HepG2 (cell line): ENCODE measurements around the gene PSMD1.

Experiments
- CREB1 ChIP-seq, 2 experiments: fragments of 450-650 bp in 1 of 2; IDR thresholded peaks; 2 replicates each; pipeline ENCODE4 v1.6.1; 2016 to 2017; ENCODE audit warnings: control low read depth in 1 of 2, mild to moderate bottlenecking in 1 of 2, missing compliant biosample characterization in 1 of 2, missing genetic modification characterization in 1 of 2
- FOXJ3 ChIP-seq: sonication (generic); formaldehyde crosslinking; IDR thresholded peaks from 2 replicates; pipeline ENCODE4 v1.4.0; 2020; ENCODE audit warnings: missing genetic modification reagents, mild to moderate bottlenecking, borderline replicate concordance
- JUNB ChIP-seq: sonication (generic); formaldehyde crosslinking; IDR thresholded peaks from 2 replicates; pipeline ENCODE4 v1.8.0; 2022; ENCODE audit warnings: missing genetic modification reagents, mild to moderate bottlenecking, borderline replicate concordance

DNA sequence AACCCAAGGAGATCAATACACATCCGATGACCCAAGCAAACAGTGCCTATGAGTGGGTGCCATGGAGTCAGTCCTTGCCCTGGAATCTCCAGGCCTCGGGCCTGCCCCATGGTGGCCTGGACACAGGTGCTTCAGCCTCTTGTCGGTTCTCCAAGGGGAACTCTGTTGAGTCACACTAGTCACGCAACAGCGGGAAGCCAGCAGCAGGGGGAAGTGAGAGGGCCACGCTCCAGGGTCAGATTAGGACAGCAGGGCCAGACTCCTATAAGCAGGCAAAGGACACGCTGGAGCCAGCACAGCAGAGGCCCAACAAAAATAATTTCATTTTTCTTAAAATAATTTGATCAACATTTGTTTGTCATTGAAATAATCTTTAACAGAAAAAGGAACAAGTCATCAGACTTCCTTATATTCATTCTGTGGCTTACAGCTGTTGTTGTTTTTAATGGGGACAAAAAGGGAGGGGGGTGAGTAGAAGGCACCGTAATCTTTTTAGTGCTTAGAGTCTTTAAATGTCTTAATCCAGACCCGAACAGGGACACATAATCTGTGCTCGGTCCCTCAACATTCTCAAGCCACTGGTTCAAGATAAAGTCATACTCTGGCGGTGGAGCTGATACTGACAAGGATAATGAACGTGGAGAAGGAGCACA is 125.3 kb downstream of the PSMD1 start:
- TF ChIP-seq FOXJ3 (CRISPR knock-in tag) (no peak), JUNB (CRISPR knock-in tag) (no peak), CREB1 (IDR thresholded peaks at IDR 0.05) (no peak), CREB1 (CRISPR knock-in tag; IDR thresholded peaks at IDR 0.05) (no peak)
